GM23338 (cell line): ENCODE data around the gene PLOD2. TPM values are rescaled to one million over a fixed set of nuclear protein-coding genes. Genes with fewer than 3 reads are reported as not detected.

Source experiments
- ATAC-seq: fragments of 200-7000 bp; cut with Tn5 transposase; 3 replicates; pipeline ENCODE4 v1.9.1; 2020
- DNase-seq: peaks from one replicate; pipeline ENCODE4 v3.0.0-alpha.2; 2015; ENCODE audit warnings: low spot score
- H2AFZ ChIP-seq: fragments of 200-600 bp; sonication (generic); 2 replicates; pipeline ENCODE4 v1.8.0; 2016; ENCODE audit warnings: antibody characterized with exemption, mild to moderate bottlenecking, moderate library complexity
- H3F3A ChIP-seq: fragments of 200-600 bp; sonication (generic); replicated peaks from 2 replicates; pipeline ENCODE4 v1.8.0; 2017; ENCODE audit warnings: antibody characterized with exemption, mixed run types, low read depth
- H3K27ac ChIP-seq: fragments of 200-600 bp; sonication (generic); 2 replicates; pipeline ENCODE4 v1.6.1; 2016; ENCODE audit warnings: low read depth
- H3K27me3 ChIP-seq: fragments of 200-600 bp; sonication (generic); 2 replicates; pipeline ENCODE4 v1.8.0; 2016; ENCODE audit warnings: mild to moderate bottlenecking, mixed run types, moderate library complexity; ENCODE audit not compliant: insufficient read depth
- H3K36me3 ChIP-seq: fragments of 200-600 bp; sonication (generic); 2 replicates; pipeline ENCODE4 v1.8.0; 2016; ENCODE audit warnings: mild to moderate bottlenecking; ENCODE audit not compliant: insufficient read depth
- H3K4me1 ChIP-seq: fragments of 200-600 bp; sonication (generic); 2 replicates; pipeline ENCODE4 v1.8.0; 2016; ENCODE audit warnings: mild to moderate bottlenecking, moderate library complexity; ENCODE audit not compliant: insufficient read depth
- H3K4me2 ChIP-seq: fragments of 200-600 bp; sonication (generic); 2 replicates; pipeline ENCODE4 v1.7.1; 2017; ENCODE audit warnings: mixed run types
- H3K4me3 ChIP-seq: fragments of 200-600 bp; sonication (generic); 2 replicates; pipeline ENCODE4 v1.6.1; 2016; ENCODE audit warnings: mixed run types
- H3K79me2 ChIP-seq: fragments of 200-600 bp; sonication (generic); replicated peaks from 2 replicates; pipeline ENCODE4 v1.8.0; 2017; ENCODE audit warnings: mild to moderate bottlenecking; ENCODE audit not compliant: insufficient read depth
- H3K9me2 ChIP-seq: fragments of 200-600 bp; sonication (generic); 2 replicates; pipeline ENCODE4 v1.8.0; 2017; ENCODE audit not compliant: insufficient read depth
- H4K20me1 ChIP-seq: fragments of 200-600 bp; sonication (generic); replicated peaks from 2 replicates; pipeline ENCODE4 v1.8.0; 2017; ENCODE audit warnings: mild to moderate bottlenecking; ENCODE audit not compliant: insufficient read depth
- H3K27ac Mint-ChIP-seq: 2 replicates; pipeline ENCODE4 v1.8.0; 2020; ENCODE audit warnings: inconsistent platforms, mild to moderate bottlenecking, moderate library complexity, mixed read lengths
- H3K27me3 Mint-ChIP-seq: 3 replicates; pipeline ENCODE4 v1.8.0; 2022; ENCODE audit warnings: low read depth, mild to moderate bottlenecking, moderate library complexity, mixed read lengths, inconsistent platforms; ENCODE audit not compliant: insufficient read depth, poor library complexity
- H3K36me3 Mint-ChIP-seq: 3 replicates; pipeline ENCODE4 v1.8.0; 2021; ENCODE audit warnings: low read depth, mild to moderate bottlenecking, inconsistent platforms, moderate library complexity, mixed read lengths
- H3K4me1 Mint-ChIP-seq: 3 replicates; pipeline ENCODE4 v1.8.0; 2020; ENCODE audit warnings: mild to moderate bottlenecking, inconsistent platforms, mixed read lengths
- H3K4me3 Mint-ChIP-seq: 3 replicates; pipeline ENCODE4 v1.8.0; 2021; ENCODE audit warnings: moderate library complexity, mild to moderate bottlenecking, inconsistent platforms, mixed read lengths
- H3K9me3 Mint-ChIP-seq: 3 replicates; pipeline ENCODE4 v1.8.0; 2020; ENCODE audit warnings: moderate library complexity, mild to moderate bottlenecking, inconsistent platforms, mixed read lengths
- CREB1 ChIP-seq: fragments of 250-450 bp; sonication (Bioruptor Pico); IDR thresholded peaks from 2 replicates; pipeline ENCODE4 v1.5.0; 2020; ENCODE audit warnings: low read depth, mild to moderate bottlenecking, moderate library complexity
- ETS1 ChIP-seq: IDR thresholded peaks from 2 replicates; pipeline ENCODE4 v1.6.1; 2016; ENCODE audit warnings: antibody characterized with exemption
- EZH2 ChIP-seq: fragments of 200-600 bp; sonication (generic); IDR thresholded peaks from one replicate; pipeline ENCODE4 v1.8.0; 2017; ENCODE audit warnings: antibody characterized with exemption, mild to moderate bottlenecking, low read depth; ENCODE audit not compliant: unreplicated experiment
- EZH2phosphoT487 ChIP-seq: fragments of 200-600 bp; sonication (generic); IDR thresholded peaks from one replicate; pipeline ENCODE4 v1.8.1; 2018; ENCODE audit warnings: antibody characterized with exemption; ENCODE audit not compliant: unreplicated experiment
- JUNB ChIP-seq: IDR thresholded peaks from one replicate; pipeline ENCODE4 v1.6.1; 2016; ENCODE audit warnings: antibody characterized with exemption; ENCODE audit not compliant: unreplicated experiment
- POLR2AphosphoS5 ChIP-seq: IDR thresholded peaks from 2 replicates; pipeline ENCODE4 v1.6.1; 2016; ENCODE audit warnings: antibody characterized with exemption, low read depth
- STAT1 ChIP-seq: IDR thresholded peaks from one replicate; pipeline ENCODE4 v1.6.1; 2016; ENCODE audit warnings: antibody characterized with exemption; ENCODE audit not compliant: unreplicated experiment
- ZNF114 ChIP-seq: fragments of 250-450 bp; sonication (Bioruptor Pico); IDR thresholded peaks from 2 replicates; pipeline ENCODE4 v1.5.0; 2020; ENCODE audit warnings: mild to moderate bottlenecking, moderate library complexity
- ZNF331 ChIP-seq: fragments of 250-450 bp; sonication (Bioruptor Pico); IDR thresholded peaks from 2 replicates; pipeline ENCODE4 v1.5.0; 2020; ENCODE audit warnings: low read depth, mild to moderate bottlenecking, moderate library complexity
- polyA plus RNA-seq: library from polyadenylated mRNA; unstranded; fragments of >200 nt; fragmentation: Nextera tagmentation; extraction: Ambion mirVana; gene quantifications from 2 replicates; pipeline ENCODE4 v1.2.1, GENCODE V29; 2016
- total RNA-seq: library from RNA; depleted of rRNA; stranded (reverse); fragments of >200 nt; shearing (Covaris generic); gene quantifications from 2 replicates; pipeline ENCODE4 v1.2.3, GENCODE V29; 2014
- TF ChIP-seq, protein P1 (sequence below), 2 experiments: fragments of 200-600 bp in 1 of 2; sonication (generic) in 1 of 2; conservative IDR thresholded peaks; 2 replicates each; pipeline versions ENCODE4 v1.5.1 to v1.6.1; 2016 to 2017; ENCODE audit warnings: antibody characterized with exemption in 2 of 2, low read depth in 2 of 2, mild to moderate bottlenecking in 2 of 2, moderate library complexity in 1 of 2
- TF ChIP-seq, protein P2 (sequence below): IDR thresholded peaks from one replicate; pipeline ENCODE4 v1.6.1; 2018; ENCODE audit warnings: antibody characterized with exemption; ENCODE audit not compliant: unreplicated experiment

Gene PLOD2
- total and polyA plus RNA-seq, 2 experiments from 2014 or later = 26.7 to 30.5 TPM

- TF ChIP-seq, protein P1, sequence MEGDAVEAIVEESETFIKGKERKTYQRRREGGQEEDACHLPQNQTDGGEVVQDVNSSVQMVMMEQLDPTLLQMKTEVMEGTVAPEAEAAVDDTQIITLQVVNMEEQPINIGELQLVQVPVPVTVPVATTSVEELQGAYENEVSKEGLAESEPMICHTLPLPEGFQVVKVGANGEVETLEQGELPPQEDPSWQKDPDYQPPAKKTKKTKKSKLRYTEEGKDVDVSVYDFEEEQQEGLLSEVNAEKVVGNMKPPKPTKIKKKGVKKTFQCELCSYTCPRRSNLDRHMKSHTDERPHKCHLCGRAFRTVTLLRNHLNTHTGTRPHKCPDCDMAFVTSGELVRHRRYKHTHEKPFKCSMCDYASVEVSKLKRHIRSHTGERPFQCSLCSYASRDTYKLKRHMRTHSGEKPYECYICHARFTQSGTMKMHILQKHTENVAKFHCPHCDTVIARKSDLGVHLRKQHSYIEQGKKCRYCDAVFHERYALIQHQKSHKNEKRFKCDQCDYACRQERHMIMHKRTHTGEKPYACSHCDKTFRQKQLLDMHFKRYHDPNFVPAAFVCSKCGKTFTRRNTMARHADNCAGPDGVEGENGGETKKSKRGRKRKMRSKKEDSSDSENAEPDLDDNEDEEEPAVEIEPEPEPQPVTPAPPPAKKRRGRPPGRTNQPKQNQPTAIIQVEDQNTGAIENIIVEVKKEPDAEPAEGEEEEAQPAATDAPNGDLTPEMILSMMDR (conservative IDR thresholded peaks at IDR 0.05; ENCODE audit: low read depth in 2 of 2) = no peak
- no peak for TF ChIP-seq ETS1
Measured at GRCh38 chr3:146133441-146133840, 27.5 kb downstream of the PLOD2 start (continued).

GRCh38 chr3:146131616-146132410 is 29.2 kb downstream of the PLOD2 start:
- Histone ChIP-seq H3F3A (no peaks in the 10 kb centered on the region), H3K9me2 (no peaks in the 10 kb centered on the region), H3K79me2 (peaks cover 60% of the 10 kb centered on the region), H3K36me3 (no peaks in the 10 kb centered on the region), H3K4me1 (peaks cover 22% of the 10 kb centered on the region), H3K4me2 (no peak overlapping the region), H3K27me3 (no peaks in the 10 kb centered on the region), H4K20me1 (no peaks in the 10 kb centered on the region), H3K4me3 (no peak overlapping the region), H2AFZ (no peak overlapping the region), H3K27ac (no peak overlapping the region)
- Mint-ChIP-seq H3K9me3 (no peaks in the 10 kb centered on the region; the same call in 2 of the 3 replicates), H3K27ac (no peak overlapping the region), H3K4me1 (peaks cover 20% of the 10 kb centered on the region), H3K27me3 (no peaks in the 10 kb centered on the region), H3K4me3 (no peak overlapping the region), H3K36me3 (peaks cover 2% of the 10 kb centered on the region; the same call in 2 of the 3 replicates)
- ATAC-seq (no peak), DNase-seq (no peak)
- no peak for TF ChIP-seq ZNF114
- no peak for TF ChIP-seq JUNB
- TF ChIP-seq ETS1 = no peak
- TF ChIP-seq CREB1 (CRISPR knock-in tag) = no peak
- TF ChIP-seq ZNF331 (CRISPR knock-in tag) = no peak
- no peak for TF ChIP-seq POLR2AphosphoS5
- TF ChIP-seq STAT1 = no peak
- no peak for TF ChIP-seq EZH2phosphoT487
- TF ChIP-seq EZH2 = no peak
- TF ChIP-seq, protein P2, sequence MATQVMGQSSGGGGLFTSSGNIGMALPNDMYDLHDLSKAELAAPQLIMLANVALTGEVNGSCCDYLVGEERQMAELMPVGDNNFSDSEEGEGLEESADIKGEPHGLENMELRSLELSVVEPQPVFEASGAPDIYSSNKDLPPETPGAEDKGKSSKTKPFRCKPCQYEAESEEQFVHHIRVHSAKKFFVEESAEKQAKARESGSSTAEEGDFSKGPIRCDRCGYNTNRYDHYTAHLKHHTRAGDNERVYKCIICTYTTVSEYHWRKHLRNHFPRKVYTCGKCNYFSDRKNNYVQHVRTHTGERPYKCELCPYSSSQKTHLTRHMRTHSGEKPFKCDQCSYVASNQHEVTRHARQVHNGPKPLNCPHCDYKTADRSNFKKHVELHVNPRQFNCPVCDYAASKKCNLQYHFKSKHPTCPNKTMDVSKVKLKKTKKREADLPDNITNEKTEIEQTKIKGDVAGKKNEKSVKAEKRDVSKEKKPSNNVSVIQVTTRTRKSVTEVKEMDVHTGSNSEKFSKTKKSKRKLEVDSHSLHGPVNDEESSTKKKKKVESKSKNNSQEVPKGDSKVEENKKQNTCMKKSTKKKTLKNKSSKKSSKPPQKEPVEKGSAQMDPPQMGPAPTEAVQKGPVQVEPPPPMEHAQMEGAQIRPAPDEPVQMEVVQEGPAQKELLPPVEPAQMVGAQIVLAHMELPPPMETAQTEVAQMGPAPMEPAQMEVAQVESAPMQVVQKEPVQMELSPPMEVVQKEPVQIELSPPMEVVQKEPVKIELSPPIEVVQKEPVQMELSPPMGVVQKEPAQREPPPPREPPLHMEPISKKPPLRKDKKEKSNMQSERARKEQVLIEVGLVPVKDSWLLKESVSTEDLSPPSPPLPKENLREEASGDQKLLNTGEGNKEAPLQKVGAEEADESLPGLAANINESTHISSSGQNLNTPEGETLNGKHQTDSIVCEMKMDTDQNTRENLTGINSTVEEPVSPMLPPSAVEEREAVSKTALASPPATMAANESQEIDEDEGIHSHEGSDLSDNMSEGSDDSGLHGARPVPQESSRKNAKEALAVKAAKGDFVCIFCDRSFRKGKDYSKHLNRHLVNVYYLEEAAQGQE = no peak
